Fibroblast of pulmonary artery (primary cell): ENCODE results near the gene HEPHL1.
A peak's percentile ranks its signal among the peaks of the same experiment; 100 is the strongest.

ENCODE experiments used
- DNase-seq: peaks from one replicate; pipeline ENCODE4 v3.0.0-alpha.2; 2010; ENCODE audit warnings: low read depth
- H3K4me3 ChIP-seq: replicated peaks from 2 replicates; pipeline ENCODE4 v1.5.1; 2011; ENCODE audit warnings: low read depth, mild to moderate bottlenecking, control low read depth, low read length, moderate library complexity
- TF ChIP-seq, protein P1 (sequence below): IDR thresholded peaks from 2 replicates; pipeline ENCODE4 v1.5.1; 2011; ENCODE audit warnings: mild to moderate bottlenecking, control low read depth, low read length, inconsistent platforms; ENCODE audit errors: missing control alignments

HEPHL1 gene

DNA sequence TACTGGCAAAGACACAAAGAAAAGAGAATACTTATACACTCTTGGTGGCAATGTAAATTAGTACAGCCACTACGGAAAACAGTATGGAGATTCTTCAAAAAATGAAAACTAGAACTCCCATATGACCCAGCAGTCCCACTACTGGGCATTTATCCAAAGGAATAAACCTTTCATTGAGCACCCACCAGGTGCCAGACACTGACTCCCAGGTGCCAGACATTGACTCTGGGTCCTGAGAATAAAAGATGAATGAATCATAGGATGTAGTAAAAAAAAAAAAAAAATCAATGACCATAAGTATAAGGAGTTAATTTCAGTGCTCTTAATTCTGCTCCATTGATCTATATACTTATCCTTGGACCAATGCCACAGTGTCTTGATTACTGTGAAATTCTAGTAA is 28.2 kb downstream of the HEPHL1 start:
- H3K4me3 ChIP-seq = no peak overlapping the region
- no peak for DNase-seq
- TF ChIP-seq, protein P1, sequence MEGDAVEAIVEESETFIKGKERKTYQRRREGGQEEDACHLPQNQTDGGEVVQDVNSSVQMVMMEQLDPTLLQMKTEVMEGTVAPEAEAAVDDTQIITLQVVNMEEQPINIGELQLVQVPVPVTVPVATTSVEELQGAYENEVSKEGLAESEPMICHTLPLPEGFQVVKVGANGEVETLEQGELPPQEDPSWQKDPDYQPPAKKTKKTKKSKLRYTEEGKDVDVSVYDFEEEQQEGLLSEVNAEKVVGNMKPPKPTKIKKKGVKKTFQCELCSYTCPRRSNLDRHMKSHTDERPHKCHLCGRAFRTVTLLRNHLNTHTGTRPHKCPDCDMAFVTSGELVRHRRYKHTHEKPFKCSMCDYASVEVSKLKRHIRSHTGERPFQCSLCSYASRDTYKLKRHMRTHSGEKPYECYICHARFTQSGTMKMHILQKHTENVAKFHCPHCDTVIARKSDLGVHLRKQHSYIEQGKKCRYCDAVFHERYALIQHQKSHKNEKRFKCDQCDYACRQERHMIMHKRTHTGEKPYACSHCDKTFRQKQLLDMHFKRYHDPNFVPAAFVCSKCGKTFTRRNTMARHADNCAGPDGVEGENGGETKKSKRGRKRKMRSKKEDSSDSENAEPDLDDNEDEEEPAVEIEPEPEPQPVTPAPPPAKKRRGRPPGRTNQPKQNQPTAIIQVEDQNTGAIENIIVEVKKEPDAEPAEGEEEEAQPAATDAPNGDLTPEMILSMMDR = no peak

DNA sequence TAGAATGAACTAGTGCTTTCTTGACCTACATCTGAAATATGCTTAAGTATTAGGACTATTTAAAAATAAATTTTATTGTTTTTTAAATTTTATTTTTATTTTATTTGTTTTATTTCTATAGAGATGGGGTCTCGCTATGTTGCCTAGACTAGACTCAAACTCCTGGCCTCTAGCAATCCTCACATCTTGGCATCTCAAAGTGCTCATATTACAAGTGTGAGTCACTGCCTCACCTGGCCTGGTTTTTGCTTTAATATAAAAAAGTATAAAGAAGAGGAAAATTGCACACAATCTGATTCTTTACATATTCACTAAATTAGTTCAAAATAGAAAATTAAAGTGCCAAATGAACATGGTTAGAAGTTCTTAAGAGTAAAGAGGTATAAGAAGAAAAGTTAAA is 37.5 kb downstream of the HEPHL1 start:
- H3K4me3 ChIP-seq = no peak overlapping the region
- TF ChIP-seq, protein P1 = no peak
- no peak for DNase-seq

DNA sequence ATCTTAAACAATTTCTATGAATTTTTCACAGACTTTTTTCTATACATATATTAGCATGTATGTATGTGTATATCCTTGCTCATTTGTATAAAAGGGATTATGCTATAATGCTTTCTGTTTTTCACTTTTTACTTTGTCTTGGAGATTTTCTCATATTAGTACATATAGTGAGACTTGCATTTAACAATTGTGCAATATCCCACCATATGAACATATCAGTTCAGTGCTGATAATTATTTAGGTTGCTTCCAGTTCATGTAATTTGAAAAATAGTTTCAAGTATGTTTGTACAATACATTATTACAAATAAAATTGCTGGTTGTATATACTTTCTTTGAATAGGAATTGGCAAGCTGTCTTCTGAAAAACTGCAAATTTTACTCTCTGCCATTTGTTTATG is 37.9 kb downstream of the HEPHL1 start:
- TF ChIP-seq, protein P1 = no peak
- DNase-seq = no peak

DNA sequence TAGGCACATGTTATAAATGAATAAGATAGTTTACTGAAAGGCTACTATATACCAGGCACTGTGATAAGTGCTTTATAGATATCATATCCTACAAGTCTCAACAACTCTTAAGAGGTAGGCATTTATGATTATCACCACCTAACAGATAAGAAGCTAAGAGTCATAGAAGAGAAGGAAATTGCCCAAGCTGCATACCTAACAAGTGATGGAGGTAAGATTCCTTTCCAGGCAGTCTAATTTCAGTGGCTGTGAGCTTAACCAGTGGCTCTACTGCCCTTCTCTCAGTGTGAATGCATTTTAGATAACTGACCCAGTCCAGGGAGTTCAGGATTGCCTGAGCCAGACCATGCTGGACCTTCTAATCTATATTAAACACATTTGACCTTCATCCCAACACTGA is 39.2 kb downstream of the HEPHL1 start:
- TF ChIP-seq, protein P1 = no peak
- no peak for DNase-seq
- no peak overlapping the region for H3K4me3 ChIP-seq

More for the DNA sequence above, 37.9 kb downstream of the HEPHL1 start:
- H3K4me3 ChIP-seq = no peak overlapping the region

DNA sequence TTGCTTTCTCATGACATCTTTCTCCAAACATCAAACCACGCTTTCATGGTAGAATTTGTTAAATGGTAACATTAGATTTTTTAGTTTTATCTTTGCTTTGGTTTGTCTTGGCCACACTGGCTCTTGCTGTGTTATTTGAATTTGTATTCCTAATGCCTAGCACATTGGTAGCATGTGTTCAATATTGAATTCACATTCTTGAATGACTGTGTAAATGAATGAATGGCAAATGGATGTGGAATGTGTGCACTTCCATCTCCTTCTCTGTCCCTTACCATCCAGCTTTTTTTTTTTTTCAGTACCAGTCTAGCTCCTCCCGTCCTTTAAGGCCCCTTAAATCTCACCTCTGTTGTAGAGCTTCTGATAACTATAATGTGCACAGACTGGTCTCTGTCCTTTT is 41.2 kb downstream of the HEPHL1 start:
- TF ChIP-seq, protein P1 = no peak
- DNase-seq = no peak
- H3K4me3 ChIP-seq = no peak overlapping the region

DNA sequence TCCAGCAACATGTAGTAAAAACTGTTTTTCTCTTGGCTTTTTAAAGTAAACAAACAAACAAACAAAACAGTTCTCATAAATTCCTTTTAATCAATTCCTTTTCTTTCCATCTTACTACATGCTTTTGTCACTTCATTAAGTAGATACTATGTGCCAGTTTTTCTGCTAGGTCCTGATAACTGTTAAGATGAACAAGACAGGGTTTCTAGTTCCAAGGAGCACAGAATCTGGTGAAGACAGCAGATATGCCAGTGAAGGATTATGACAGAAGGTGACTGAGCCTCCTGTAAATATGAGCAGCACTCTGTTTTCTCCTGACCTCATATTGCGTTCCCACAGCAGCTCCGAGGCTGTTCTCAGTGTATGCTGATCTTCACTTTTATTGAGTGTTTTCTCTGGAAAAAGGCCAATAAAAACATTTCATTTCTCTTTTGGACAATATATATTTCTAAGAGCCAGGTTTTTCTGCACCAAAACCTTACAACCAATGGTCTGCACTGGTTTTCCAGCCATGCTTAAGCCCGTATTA is 45.8 kb downstream of the HEPHL1 start:
- TF ChIP-seq, protein P1 = no peak

DNA sequence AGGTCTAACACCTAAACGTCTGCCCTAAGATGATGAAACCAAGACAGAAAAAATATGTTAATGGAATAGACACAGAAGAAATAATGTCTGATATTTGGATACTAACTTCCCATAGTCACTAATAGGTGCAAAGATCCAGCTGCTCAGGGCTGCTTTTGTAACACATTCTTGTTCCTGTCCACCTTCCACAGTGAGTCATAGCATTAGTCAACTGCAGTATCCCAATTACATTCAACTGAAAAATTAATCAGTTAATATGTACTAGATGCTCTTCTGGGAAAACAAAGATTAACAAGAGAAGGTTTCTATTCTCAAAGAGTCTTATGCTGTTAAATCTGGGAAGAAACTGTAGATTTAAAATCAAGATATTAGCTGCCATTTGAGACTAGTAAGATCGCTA is 47.6 kb downstream of the HEPHL1 start:
- TF ChIP-seq, protein P1 = no peak
- H3K4me3 ChIP-seq = no peak overlapping the region
- no peak for DNase-seq

More for the DNA sequence above, 45.8 kb downstream of the HEPHL1 start:
- H3K4me3 ChIP-seq = no peak overlapping the region
- peak; percentile 3 for DNase-seq
